ENCODE measurements around the gene NGRN.
A peak's percentile ranks its signal among the peaks of the same experiment; 100 is the strongest.

The NGRN gene

GRCh38 chr15:90230071-90230494 lies 35.4 kb upstream of the NGRN start:
- H3K4me1 Mint-ChIP-seq (ENCODE audit: low read depth in 2 of 2), result peaks cover 40 to 44% of the 10 kb centered on the region in 2 donors

GRCh38 chr15:90230610-90231009 lies 34.9 kb upstream of the NGRN start:
- Mint-ChIP-seq H3K36me3 (ENCODE audit: insufficient read depth) (peaks cover 70% of the 10 kb centered on the region), H3K4me1 (ENCODE audit: low read depth in 2 of 2) (peaks cover 41 to 45% of the 10 kb centered on the region in 2 donors), H3K9me3 (no peaks in the 10 kb centered on the region), H3K4me3 (peak overlapping the region; percentile 82 to 85), H3K27ac (peak overlapping the region; percentile 97 to 98), H3K27me3 (no peaks in the 10 kb centered on the region)
- DNase-seq, result no peak
- no peak for ATAC-seq (replicated peaks)

More at GRCh38 chr15:90230071-90230494, 35.4 kb upstream of the NGRN start:
- peak overlapping the region; percentile 82 to 85 for H3K4me3 Mint-ChIP-seq
- no peak for ATAC-seq (replicated peaks)
- peak overlapping the region; percentile 97 to 98 for H3K27ac Mint-ChIP-seq
- H3K9me3 Mint-ChIP-seq, result no peaks in the 10 kb centered on the region
- H3K27me3 Mint-ChIP-seq, result no peaks in the 10 kb centered on the region
- DNase-seq, result no peak
- peaks cover 69% of the 10 kb centered on the region for H3K36me3 Mint-ChIP-seq (ENCODE audit: insufficient read depth)

- no peaks in the 10 kb centered on the region for H3K27me3 Mint-ChIP-seq
- no peaks in the 10 kb centered on the region for H3K9me3 Mint-ChIP-seq
- DNase-seq (peak; percentile 80 to 83 (median 80)), ATAC-seq (replicated peaks) (peak; percentile 69)
- H3K36me3 Mint-ChIP-seq (ENCODE audit: insufficient read depth), result peaks cover 76% of the 10 kb centered on the region
- H3K4me3 Mint-ChIP-seq, result peak overlapping the region; percentile 82 to 85
- H3K27ac Mint-ChIP-seq, result peak overlapping the region; percentile 97 to 98
- peaks cover 45% of the 10 kb centered on the region in 2 donors for H3K4me1 Mint-ChIP-seq (ENCODE audit: low read depth in 2 of 2)
These were observed 34.1 kb upstream of the NGRN start for GRCh38 chr15:90231028-90232017.

GRCh38 chr15:90232196-90232595 lies 33.3 kb upstream of the NGRN start:
- Mint-ChIP-seq H3K36me3 (ENCODE audit: insufficient read depth) (peaks cover 82% of the 10 kb centered on the region), H3K4me3 (peak overlapping the region; percentile 82 to 85), H3K9me3 (no peaks in the 10 kb centered on the region), H3K27ac (peak overlapping the region; percentile 97 to 98), H3K4me1 (ENCODE audit: low read depth in 2 of 2) (peaks cover 45% of the 10 kb centered on the region in 2 donors), H3K27me3 (no peaks in the 10 kb centered on the region)
- peak in 1 of 3 experiments; percentile 5 for DNase-seq
- no peak for ATAC-seq (replicated peaks)

GRCh38 chr15:90232941-90233386 lies 32.5 kb upstream of the NGRN start:
- Mint-ChIP-seq H3K4me1 (ENCODE audit: low read depth in 2 of 2) (peaks cover 45% of the 10 kb centered on the region in 2 donors), H3K9me3 (no peaks in the 10 kb centered on the region), H3K4me3 (peak overlapping the region; percentile 82 to 85), H3K27me3 (no peaks in the 10 kb centered on the region), H3K27ac (peak overlapping the region; percentile 97 to 98), H3K36me3 (ENCODE audit: insufficient read depth) (peaks cover 81% of the 10 kb centered on the region)
- ATAC-seq (replicated peaks), result no peak
- no peak for DNase-seq

GRCh38 chr15:90233387-90234095 lies 31.9 kb upstream of the NGRN start, which contains the start of gene CIB1:
CIB1 (minus strand) TSS chr15:90233941; CDS start chr15:90233885, 56 bp downstream.
- Mint-ChIP-seq H3K36me3 (ENCODE audit: insufficient read depth) (peaks cover 78% of the 10 kb centered on the region), H3K27ac (peak within 1 kb of the TSS; percentile 97 to 98), H3K4me3 (peak within 1 kb of the TSS; percentile 82 to 85), H3K27me3 (no peaks in the 10 kb centered on the region), H3K4me1 (ENCODE audit: low read depth in 2 of 2) (peaks cover 45% of the 10 kb centered on the region in 2 donors), H3K9me3 (no peaks in the 10 kb centered on the region)
- DNase-seq (peak; percentile 94 to 96 (median 96)), ATAC-seq (replicated peaks) (peak; percentile 72)

- peaks cover 72% of the 10 kb centered on the region for H3K36me3 Mint-ChIP-seq (ENCODE audit: insufficient read depth)
- H3K9me3 Mint-ChIP-seq, result no peaks in the 10 kb centered on the region
- peak within 1 kb of the TSS; percentile 97 to 98 for H3K27ac Mint-ChIP-seq
- peak within 1 kb of the TSS; percentile 82 to 85 for H3K4me3 Mint-ChIP-seq
- peak; percentile 63 for ATAC-seq (replicated peaks)
- peaks cover 40 to 41% of the 10 kb centered on the region in 2 donors for H3K4me1 Mint-ChIP-seq (ENCODE audit: low read depth in 2 of 2)
- DNase-seq, result peak in 1 of 3 experiments; percentile 86
- H3K27me3 Mint-ChIP-seq, result no peaks in the 10 kb centered on the region
These were observed 31.1 kb upstream of the NGRN start, which contains the start of gene GDPGP1 for GRCh38 chr15:90234096-90234988. GDPGP1 (plus strand) TSS chr15:90234209; CDS start chr15:90240909, 6,700 bp downstream.

- Mint-ChIP-seq H3K4me1 (ENCODE audit: low read depth in 2 of 2) (peaks cover 12 to 13% of the 10 kb centered on the region in 2 donors), H3K4me3 (no peak overlapping the region), H3K27ac (peak overlapping the region; percentile 3 to 15), H3K27me3 (no peaks in the 10 kb centered on the region), H3K36me3 (ENCODE audit: insufficient read depth) (peaks cover 38% of the 10 kb centered on the region), H3K9me3 (no peaks in the 10 kb centered on the region)
- ATAC-seq (replicated peaks) (no peak), DNase-seq (no peak)
These were observed 26.1 kb upstream of the NGRN start for GRCh38 chr15:90239371-90239770.

GRCh38 chr15:90240856-90241255 lies 24.6 kb upstream of the NGRN start:
- no peak overlapping the region for H3K4me3 Mint-ChIP-seq
- ATAC-seq (replicated peaks) (no peak), DNase-seq (no peak)
- H3K27me3 Mint-ChIP-seq, result no peaks in the 10 kb centered on the region
- H3K9me3 Mint-ChIP-seq, result no peaks in the 10 kb centered on the region
- H3K27ac Mint-ChIP-seq, result no peak overlapping the region
- H3K4me1 Mint-ChIP-seq (ENCODE audit: low read depth in 2 of 2), result peaks cover 5% of the 10 kb centered on the region in 2 donors
- H3K36me3 Mint-ChIP-seq (ENCODE audit: insufficient read depth), result peaks cover 33% of the 10 kb centered on the region

GRCh38 chr15:90241343-90242192 lies 23.9 kb upstream of the NGRN start:
- Mint-ChIP-seq H3K4me3 (no peak overlapping the region), H3K4me1 (ENCODE audit: low read depth in 2 of 2) (peaks cover 1 to 5% of the 10 kb centered on the region in 2 donors), H3K9me3 (no peaks in the 10 kb centered on the region), H3K36me3 (ENCODE audit: insufficient read depth) (peaks cover 29% of the 10 kb centered on the region), H3K27ac (no peak overlapping the region), H3K27me3 (no peaks in the 10 kb centered on the region)
- no peak for ATAC-seq (replicated peaks)
- no peak for DNase-seq

GRCh38 chr15:90243943-90244639 lies 21.4 kb upstream of the NGRN start:
- ATAC-seq (replicated peaks), result no peak
- no peaks in the 10 kb centered on the region for H3K9me3 Mint-ChIP-seq
- H3K27ac Mint-ChIP-seq, result no peak overlapping the region
- peaks cover 17% of the 10 kb centered on the region for H3K36me3 Mint-ChIP-seq (ENCODE audit: insufficient read depth)
- H3K27me3 Mint-ChIP-seq, result no peaks in the 10 kb centered on the region
- no peak for DNase-seq
- H3K4me3 Mint-ChIP-seq, result no peak overlapping the region
- peaks cover 4 to 8% of the 10 kb centered on the region in 2 donors for H3K4me1 Mint-ChIP-seq (ENCODE audit: low read depth in 2 of 2)
